CD4-positive, alpha-beta T cell (primary cell): ENCODE data around the gene NEU1. TPM values are rescaled to one million over a fixed set of nuclear protein-coding genes. Genes with fewer than 3 reads are reported as not detected.
A peak's percentile ranks its signal among the peaks of the same experiment; 100 is the strongest.

ENCODE experiments used
- ATAC-seq: fragments of 200-7000 bp; cut with Tn5 transposase; one replicate; pipeline ENCODE4 v1.10.0; 2022; ENCODE audit warnings: mild to moderate bottlenecking; ENCODE audit not compliant: poor library complexity
- CTCF ChIA-PET: fragments of 350-600 bp; sonication (Branson Sonifier 250); formaldehyde crosslinking; loops from one replicate; lab custom pipeline; 2021; ENCODE audit warnings: antibody characterized with exemption, inconsistent platforms; lab: Charles Lee
- POLR2A ChIA-PET: fragments of 350-600 bp; sonication (Branson Sonifier 250); formaldehyde crosslinking; loops from one replicate; lab custom pipeline; 2021; ENCODE audit warnings: antibody characterized with exemption, inconsistent platforms; lab: Charles Lee
- DNase-seq, 14 experiments: peaks; one replicate each; pipeline ENCODE4 v3.0.0-alpha.2; 2013 to 2020; ENCODE audit warnings: mixed read lengths in 2 of 14
- H3K27ac ChIP-seq, 2 donors: one replicate each; pipeline versions ENCODE4 v1.5.1 to v1.7.0; 2013; ENCODE audit warnings: low read length in 2 of 2, low read depth in 1 of 2, mild to moderate bottlenecking in 1 of 2
- H3K27me3 ChIP-seq, 2 experiments: 1 replicate in 1 of 2; 2 replicates in 1 of 2; pipeline versions ENCODE4 v1.6.1 to v1.7.0; 2013; ENCODE audit warnings: low read length in 2 of 2, control low read depth in 1 of 2, mild to moderate bottlenecking in 1 of 2, moderate library complexity in 1 of 2; ENCODE audit not compliant: insufficient read depth in 2 of 2, control insufficient read depth in 1 of 2
- H3K36me3 ChIP-seq: one replicate; pipeline ENCODE4 v1.6.1; 2013; ENCODE audit warnings: low read length, control low read depth; ENCODE audit not compliant: insufficient read depth
- H3K4me1 ChIP-seq: one replicate; pipeline ENCODE4 v1.6.1; 2013; ENCODE audit warnings: low read length, control low read depth; ENCODE audit not compliant: insufficient read depth
- H3K4me3 ChIP-seq: one replicate; pipeline ENCODE4 v1.5.1; 2013; ENCODE audit warnings: mild to moderate bottlenecking, low read length, moderate library complexity
- H3K9me3 ChIP-seq, 2 experiments: 1 replicate in 1 of 2; 2 replicates in 1 of 2; pipeline versions ENCODE4 v1.6.1 to v1.7.0; 2013; ENCODE audit warnings: low read length in 2 of 2, mild to moderate bottlenecking in 2 of 2, control low read depth in 1 of 2, moderate library complexity in 1 of 2; ENCODE audit not compliant: control insufficient read depth in 1 of 2, insufficient read depth in 1 of 2
- H3K27ac Mint-ChIP-seq: one replicate; pipeline ENCODE4 v1.8.0; 2020; ENCODE audit warnings: mixed read lengths
- H3K27me3 Mint-ChIP-seq: one replicate; pipeline ENCODE4 v1.8.0; 2021; ENCODE audit warnings: mixed read lengths
- H3K36me3 Mint-ChIP-seq: one replicate; pipeline ENCODE4 v1.8.0; 2021; ENCODE audit warnings: low read depth, mixed read lengths
- H3K4me1 Mint-ChIP-seq: one replicate; pipeline ENCODE4 v1.8.0; 2021; ENCODE audit warnings: low read depth, mixed read lengths
- H3K4me3 Mint-ChIP-seq: one replicate; pipeline ENCODE4 v1.8.0; 2020; ENCODE audit warnings: mild to moderate bottlenecking, mixed read lengths
- H3K9me3 Mint-ChIP-seq: one replicate; pipeline ENCODE4 v1.8.0; 2020; ENCODE audit warnings: mixed read lengths
- CTCF ChIP-seq: fragments of 200-600 bp; IDR thresholded peaks from one replicate; pipeline ENCODE4 v1.8.0; 2022; ENCODE audit warnings: antibody characterized with exemption, mild to moderate bottlenecking
- intact Hi-C, 2 experiments: fragments of 100-400 bp; cut with DNase I in 1 of 2; cut with micrococcal nuclease in 1 of 2; formaldehyde crosslinking; loops; one replicate each; pipeline versions ENCODE4 v1.15.1 to v1.9.0; 2023 to 2025; cut with DNase I, micrococcal nuclease
- total RNA-seq, 174 experiments: library from RNA in 2 of 174; stranded (reverse) in 2 of 174; gene quantifications; one replicate each; pipeline ENCODE4 v1.2.3 and lab custom pipeline; 2021 to 2026

The NEU1 gene
- total RNA-seq, 2 experiments from 2014 or later, result 19.7 to 21.1 TPM

DNA sequence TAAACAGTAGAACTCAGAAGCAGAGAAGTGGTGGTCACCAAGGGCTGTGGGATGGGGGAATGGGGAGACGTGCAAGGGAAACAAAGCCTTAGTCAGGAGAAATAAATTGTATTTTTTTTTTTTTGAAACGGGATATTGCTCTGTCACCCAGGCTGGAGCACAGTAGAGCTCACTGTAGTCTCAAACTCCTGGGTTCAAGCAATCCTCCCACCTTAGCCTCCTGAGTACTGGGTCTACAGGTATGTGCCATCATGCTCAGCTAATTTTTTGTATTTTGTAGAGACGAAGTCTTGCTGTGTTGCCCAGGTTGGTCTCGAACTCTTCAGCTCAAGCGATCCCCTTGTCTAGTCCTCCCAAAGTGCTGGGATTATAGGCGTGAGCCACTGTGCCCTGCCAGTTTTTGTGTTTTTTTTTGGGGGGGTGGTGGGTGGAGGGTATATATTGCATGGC is 31.7 kb downstream of the NEU1 start:
- intact Hi-C loops, result loop anchor here (1.0 to 10.0 kb wide), 6 partner anchors 34 to 284 kb away; partner anchors contain the start of genes ATP6V1G2 (in 2 of the 2), DDAH2 (in 2 of the 2), NFKBIL1 (in 2 of the 2) and BAG6 (in 1 of the 2)
- H3K9me3 Mint-ChIP-seq, result no peaks in the 10 kb centered on the region

GRCh38 chr6:31829633-31830283 is 32.9 kb downstream of the NEU1 start:
- H3K9me3 ChIP-seq, result no peaks in the 10 kb centered on the region
- H3K27me3 Mint-ChIP-seq, result no peaks in the 10 kb centered on the region
- peaks cover 46% of the 10 kb centered on the region for H3K4me1 ChIP-seq
- peaks cover 16% of the 10 kb centered on the region for H3K36me3 Mint-ChIP-seq
- H3K27ac ChIP-seq, result peak overlapping the region in 1 of 2 donors; percentile 35
- peak overlapping the region; percentile 58 for H3K4me3 ChIP-seq
- intact Hi-C loops, result loop anchor here (1.0 to 10.0 kb wide), 6 partner anchors 32 to 283 kb away; partner anchors contain the start of genes ATP6V1G2 (in 2 of the 2), DDAH2 (in 2 of the 2), NFKBIL1 (in 2 of the 2) and BAG6 (in 1 of the 2)
- H3K4me3 Mint-ChIP-seq, result peak overlapping the region; percentile 91
- peaks cover 42% of the 10 kb centered on the region for H3K4me1 Mint-ChIP-seq
- POLR2A ChIA-PET, result interaction anchor here (1.0 to 2.3 kb wide), 16 partner anchors 12 to 288 kb away, joined by 3 to 16 read pairs (median 6); partner anchors contain the start of genes ABHD16A, BAG6, CSNK2B and DDAH2
- peak; percentile 19 for ATAC-seq
- H3K27ac Mint-ChIP-seq, result peak overlapping the region; percentile 81
- CTCF ChIA-PET, result interaction anchor here (0.7 to 2.6 kb wide), 25 partner anchors 10 to 335 kb away, joined by 3 to 16 read pairs (median 5); partner anchors contain the start of genes ABHD16A, APOM, CLIC1 and DDAH2
- peak; percentile 71 for TF ChIP-seq CTCF
- DNase-seq, result peak in 3 of 14 experiments; percentile 68 to 78 (median 76)
- no peaks in the 10 kb centered on the region for H3K27me3 ChIP-seq
- H3K36me3 ChIP-seq, result peaks cover 2% of the 10 kb centered on the region
- no peaks in the 10 kb centered on the region for H3K9me3 Mint-ChIP-seq

More for the DNA sequence above, 31.7 kb downstream of the NEU1 start:
- Mint-ChIP-seq H3K4me1 (peaks cover 41% of the 10 kb centered on the region), H3K27ac (peak overlapping the region; percentile 81), H3K27me3 (no peaks in the 10 kb centered on the region), H3K4me3 (peak overlapping the region; percentile 91), H3K36me3 (peaks cover 26% of the 10 kb centered on the region)
- peaks cover 2% of the 10 kb centered on the region for H3K36me3 ChIP-seq
- CTCF ChIA-PET, result interaction anchor here (0.8 to 2.6 kb wide), 15 partner anchors 13 to 336 kb away, joined by 3 to 16 read pairs (median 5); partner anchors contain the start of genes ABHD16A, DDAH2, HSPA1A and HSPA1L
- TF ChIP-seq CTCF, result no peak
- no peaks in the 10 kb centered on the region for H3K9me3 ChIP-seq
- peaks cover 50% of the 10 kb centered on the region for H3K4me1 ChIP-seq
- H3K27ac ChIP-seq, result peak overlapping the region; percentile 35 to 46
- no peak for ATAC-seq
- no peaks in the 10 kb centered on the region for H3K27me3 ChIP-seq
- peak overlapping the region; percentile 58 for H3K4me3 ChIP-seq
- no peak for DNase-seq
- POLR2A ChIA-PET, result interaction anchor here (0.6 to 2.3 kb wide), 13 partner anchors 32 to 279 kb away, joined by 3 to 16 read pairs (median 6); partner anchors contain the start of genes ABHD16A, BAG6, DDAH2 and NEU1

DNA sequence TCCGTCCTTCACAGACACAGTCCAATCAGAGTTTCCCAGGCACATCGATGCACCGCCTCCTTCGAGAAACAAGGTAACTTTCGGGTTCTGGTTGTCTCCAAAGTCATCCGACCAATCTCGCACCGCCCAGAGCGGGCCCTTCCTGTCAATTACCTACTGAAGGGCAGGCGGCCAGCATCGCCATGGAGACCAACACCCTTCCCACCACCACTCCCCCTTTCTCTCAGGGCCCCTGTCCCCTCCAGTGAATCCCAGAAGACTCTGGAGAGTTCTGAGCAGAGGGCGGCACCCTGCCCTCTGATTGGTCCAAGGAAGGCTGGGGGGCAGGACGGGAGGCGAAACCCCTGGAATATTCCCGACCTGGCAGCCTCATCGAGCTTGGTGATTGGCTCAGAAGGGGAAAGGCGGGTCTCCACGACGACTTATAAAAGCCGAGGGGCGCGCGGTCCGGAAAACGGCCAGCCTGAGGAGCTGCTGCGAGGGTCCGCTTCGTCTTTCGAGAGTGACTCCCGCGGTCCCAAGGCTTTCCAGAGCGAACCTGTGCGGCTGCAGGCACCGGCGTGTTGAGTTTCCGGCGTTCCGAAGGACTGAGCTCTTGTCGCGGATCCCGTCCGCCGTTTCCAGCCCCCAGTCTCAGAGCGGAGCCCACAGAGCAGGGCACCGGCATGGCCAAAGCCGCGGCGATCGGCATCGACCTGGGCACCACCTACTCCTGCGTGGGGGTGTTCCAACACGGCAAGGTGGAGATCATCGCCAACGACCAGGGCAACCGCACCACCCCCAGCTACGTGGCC is 35.1 kb downstream of the NEU1 start, which contains the start of gene HSPA1B:
HSPA1B (plus strand) TSS at position 453 of the 794 bp plus-strand sequence; CDS start at position 666, 213 bp downstream.
- DNase-seq, result peak; percentile 64 to 93 (median 84)

More for the DNA sequence above, 35.1 kb downstream of the NEU1 start, which contains the start of gene HSPA1B:
- CTCF ChIA-PET, result interaction anchor here (0.6 to 1.4 kb wide), 6 partner anchors 9 to 98 kb away, joined by 3 to 7 read pairs (median 4); partner anchors contain the start of genes DDAH2 and VARS1
- peak within 1 kb of the TSS; percentile 97 for H3K27ac Mint-ChIP-seq
- Histone ChIP-seq H3K27ac (peak within 1 kb of the TSS; percentile 74 to 76), H3K36me3 (peaks cover 2% of the 10 kb centered on the region), H3K4me1 (peaks cover 43% of the 10 kb centered on the region), H3K4me3 (peak within 1 kb of the TSS; percentile 84), H3K9me3 (no peaks in the 10 kb centered on the region), H3K27me3 (no peaks in the 10 kb centered on the region)
- H3K36me3 Mint-ChIP-seq, result peaks cover 9% of the 10 kb centered on the region
- H3K27me3 Mint-ChIP-seq, result no peaks in the 10 kb centered on the region
- H3K4me1 Mint-ChIP-seq, result peaks cover 43% of the 10 kb centered on the region
- no peak for TF ChIP-seq CTCF
- peak; percentile 66 for ATAC-seq
- intact Hi-C loops, result loop anchor here in 1 of 2 experiments (2.0 kb wide), 1 partner anchor 33 kb away; the partner anchor contains the start of gene VARS1
- H3K4me3 Mint-ChIP-seq, result peak within 1 kb of the TSS; percentile 96
- POLR2A ChIA-PET, result interaction anchor here (0.7 to 2.9 kb wide), 29 partner anchors 8 to 286 kb away, joined by 3 to 34 read pairs (median 6); partner anchors contain the start of genes ABHD16A, BAG6, C6orf47 and CLIC1
- H3K9me3 Mint-ChIP-seq, result no peaks in the 10 kb centered on the region
